A549 (cell line): ENCODE results near the gene THADA. TPM values are rescaled to one million over a fixed set of nuclear protein-coding genes. Genes with fewer than 3 reads are reported as not detected.

Source experiments
- ATAC-seq, 2 experiments: fragments of 200-7000 bp in 1 of 2; fragments of >200 bp in 1 of 2; cut with Nextera tagmentation in 1 of 2; cut with Tn5 transposase in 1 of 2; 3 replicates each; pipeline versions ENCODE4 v1.8.0 to v1.9.1; 2018 to 2020; ENCODE audit warnings: mild to moderate bottlenecking in 1 of 2, moderate library complexity in 1 of 2
- CTCF ChIA-PET: fragments of 300-600 bp; sonication (Branson Sonifier 250); formaldehyde crosslinking; extraction: SDS; loops from one replicate; lab custom pipeline; 2021; ENCODE audit warnings: antibody characterized with exemption, inconsistent platforms; lab: Yijun Ruan, JAX
- POLR2A ChIA-PET: fragments of 350-600 bp; formaldehyde crosslinking; extraction: SDS; loops from one replicate; lab custom pipeline; 2021; ENCODE audit warnings: antibody characterized with exemption, inconsistent platforms; lab: Yijun Ruan, JAX
- DNase-seq, 2 experiments: peaks; one replicate each; pipeline versions ENCODE4 v3.0.0 to v3.0.0-alpha.2; 2011 to 2016; ENCODE audit warnings: low read depth in 1 of 2, low spot score in 1 of 2
- FAIRE-seq: peaks from 2 replicates; lab custom pipeline; 2011; peaks lifted over from hg19 to GRCh38; lab: Jason Lieb, UNC
- H3K27ac ChIP-seq, 2 experiments: fragments of >200 bp; sonication (Bioruptor Twin); formaldehyde crosslinking; 3 replicates each; pipeline ENCODE4 v1.5.1; 2016 to 2017
- H3K4me1 ChIP-seq: fragments of >200 bp; sonication (Bioruptor Twin); formaldehyde crosslinking; 3 replicates; pipeline ENCODE4 v1.6.1; 2016
- H3K4me2 ChIP-seq: fragments of >200 bp; sonication (Bioruptor Twin); formaldehyde crosslinking; 3 replicates; pipeline ENCODE4 v1.6.1; 2016
- H3K4me3 ChIP-seq: fragments of >200 bp; sonication (Bioruptor Twin); formaldehyde crosslinking; 3 replicates; pipeline ENCODE4 v1.5.1; 2016
- H3K9me3 ChIP-seq: fragments of >200 bp; sonication (Bioruptor Twin); formaldehyde crosslinking; 3 replicates; pipeline ENCODE4 v1.6.1; 2016
- CBX2 ChIP-seq: fragments of 200-600 bp; sonication (generic); IDR thresholded peaks from 2 replicates; pipeline ENCODE4 v1.6.1; 2016; ENCODE audit warnings: low read depth, mild to moderate bottlenecking, borderline replicate concordance
- CEBPB ChIP-seq, 2 experiments: fragments of >200 bp in 1 of 2; sonication (Bioruptor Twin) in 1 of 2; formaldehyde crosslinking in 1 of 2; IDR thresholded peaks; 2 replicates each; pipeline ENCODE4 v1.6.1; 2012 to 2016
- CTCF ChIP-seq: fragments of >200 bp; sonication (Bioruptor Twin); formaldehyde crosslinking; IDR thresholded peaks from 3 replicates; pipeline ENCODE4 v1.5.1; 2016
- ELK1 ChIP-seq: fragments of 150-350 bp; IDR thresholded peaks from 2 replicates; pipeline ENCODE4 v1.6.1; 2014; ENCODE audit warnings: low read depth, mild to moderate bottlenecking, low read length
- ESRRA ChIP-seq: fragments of 150-350 bp; IDR thresholded peaks from 2 replicates; pipeline ENCODE4 v1.6.1; 2014; ENCODE audit warnings: mild to moderate bottlenecking, low read length, borderline replicate concordance
- FOSL2 ChIP-seq, 2 experiments: fragments of 450-650 bp in 1 of 2; fragments of >200 bp in 1 of 2; sonication (Bioruptor Twin) in 1 of 2; formaldehyde crosslinking; IDR thresholded peaks; 2 replicates each; pipeline versions ENCODE4 v1.5.0 to v1.6.1; 2016 to 2020; ENCODE audit warnings: mild to moderate bottlenecking in 1 of 2, moderate library complexity in 1 of 2
- HEYL ChIP-seq: fragments of 250-450 bp; sonication (Bioruptor Pico); IDR thresholded peaks from 2 replicates; pipeline ENCODE4 v1.8.0; 2021; ENCODE audit warnings: mild to moderate bottlenecking, moderate library complexity
- HOXA7 ChIP-seq: fragments of 250-450 bp; sonication (Bioruptor Pico); IDR thresholded peaks from 2 replicates; pipeline ENCODE4 v1.5.0; 2020; ENCODE audit warnings: mild to moderate bottlenecking, moderate library complexity
- JUNB ChIP-seq: fragments of >200 bp; sonication (Bioruptor Twin); formaldehyde crosslinking; IDR thresholded peaks from 2 replicates; pipeline ENCODE4 v1.6.1; 2016
- KDM1A ChIP-seq: fragments of 200-600 bp; sonication (generic); IDR thresholded peaks from 2 replicates; pipeline ENCODE4 v1.6.1; 2016; ENCODE audit warnings: low read depth, mild to moderate bottlenecking
- MAFK ChIP-seq: fragments of 450-650 bp; IDR thresholded peaks from 2 replicates; pipeline ENCODE4 v1.6.1; 2014; ENCODE audit not compliant: partially characterized antibody
- MAX ChIP-seq: IDR thresholded peaks from 2 replicates; pipeline ENCODE4 v1.6.1; 2012
- POLR2A ChIP-seq: IDR thresholded peaks from 2 replicates; pipeline ENCODE4 v1.6.1; 2012; ENCODE audit warnings: mild to moderate bottlenecking, low read length
- POLR2AphosphoS2 ChIP-seq: conservative IDR thresholded peaks from 2 replicates; pipeline ENCODE4 v1.6.1; 2012; ENCODE audit warnings: low read length, improper control_type of control experiment, inconsistent platforms
- RFX5 ChIP-seq: fragments of 450-650 bp; IDR thresholded peaks from 2 replicates; pipeline ENCODE4 v1.7.1; 2014; ENCODE audit warnings: antibody characterized with exemption, mild to moderate bottlenecking, moderate library complexity
- TP53 ChIP-seq: fragments of 250-450 bp; sonication (Bioruptor Pico); IDR thresholded peaks from 2 replicates; pipeline ENCODE4 v1.5.0; 2021; ENCODE audit warnings: mild to moderate bottlenecking, moderate library complexity
- ZC3H11A ChIP-seq: fragments of 450-650 bp; IDR thresholded peaks from 2 replicates; pipeline ENCODE4 v1.6.1; 2014; ENCODE audit warnings: antibody characterized with exemption, mild to moderate bottlenecking
- ZFP36 ChIP-seq: fragments of 450-650 bp; IDR thresholded peaks from 2 replicates; pipeline ENCODE4 v1.6.1; 2014; ENCODE audit warnings: borderline replicate concordance; ENCODE audit not compliant: partially characterized antibody
- ZNF302 ChIP-seq: fragments of 250-450 bp; sonication (Bioruptor Pico); IDR thresholded peaks from 2 replicates; pipeline ENCODE4 v1.9.0; 2021; ENCODE audit warnings: inconsistent platforms, mild to moderate bottlenecking, moderate library complexity
- WGBS: methylation state at CpG from one replicate; pipeline ENCODE4 v1.1.6; 2017; ENCODE audit errors: missing lambda C conversion rate; 5-methylcytosine and 5-hydroxymethylcytosine counted together
- polyA plus RNA-seq, 4 experiments: library from polyadenylated mRNA; depleted of rRNA in 3 of 4; stranded (reverse); fragments of >200 nt; fragmentation: RNase III in 1 of 4; extraction: RNeasy Plus Mini Kit Qiagen cat#74134 plus additional on column Dnase treatment in 1 of 4; gene quantifications; 2 replicates in 3 of 4; 3 replicates in 1 of 4; pipeline ENCODE4 v1.2.3, GENCODE V29; 2011 to 2017

THADA gene
- polyA plus RNA-seq, 2 of the 4 experiments (the other 2 are of a cell fraction) = 21.8 to 37.9 TPM

GRCh38 chr2:43412114-43412753, 183.6 kb downstream of the THADA start:
- Histone ChIP-seq H3K9me3 (no peaks in the 10 kb centered on the region), H3K4me2 (peak overlapping the region; percentile 35), H3K4me1 (peaks cover 13% of the 10 kb centered on the region), H3K27ac (no peak overlapping the region), H3K4me3 (no peak overlapping the region)
- peak in 1 of 2 experiments; percentile 17 for DNase-seq
- ChIA-PET POLR2A (interaction anchor here (0.6 kb wide), 1 partner anchor 11 kb away, joined by 3 read pairs; no protein-coding TSS in a partner anchor), CTCF (interaction anchor here (1.5 kb wide), 1 partner anchor 12 kb away, joined by 4 read pairs; no protein-coding TSS in a partner anchor)
- TF ChIP-seq FOSL2 (IDR thresholded peaks at IDR 0.05) (0 out of 2 replicates have a peak, but pooled peaks have one; percentile 10), FOSL2 (CRISPR knock-in tag; IDR thresholded peaks at IDR 0.05) (peak; percentile 65), ESRRA (no peak), POLR2AphosphoS2 (no peak), ZNF302 (no peak), HEYL (no peak), JUNB (peak; percentile 61)
- FAIRE-seq = no peak
- no peak for ATAC-seq
- WGBS = 20% methylated on average over 3 of the region's 3 CpGs

GRCh38 chr2:43410055-43410604, 185.7 kb downstream of the THADA start:
- H3K9me3 ChIP-seq = no peaks in the 10 kb centered on the region
- FAIRE-seq = peak; percentile 18
- H3K4me3 ChIP-seq = no peak overlapping the region
- DNase-seq = no peak
- no peak for ATAC-seq
- POLR2A ChIA-PET = no interaction called here
- CTCF ChIA-PET = interaction anchor here (0.6 to 1.1 kb wide), 4 partner anchors 10 to 694 kb away, joined by 3 read pairs; no protein-coding TSS in a partner anchor
- H3K4me2 ChIP-seq = no peak overlapping the region
- 91% methylated on average over 6 of the region's 6 CpGs for WGBS
- H3K27ac ChIP-seq = no peak overlapping the region
- H3K4me1 ChIP-seq = peaks cover 13% of the 10 kb centered on the region
- TF ChIP-seq CEBPB (IDR thresholded peaks at IDR 0.05) (no peak), FOSL2 (IDR thresholded peaks at IDR 0.05) (no peak), FOSL2 (CRISPR knock-in tag; IDR thresholded peaks at IDR 0.05) (no peak), ZC3H11A (no peak)

GRCh38 chr2:43408407-43409160, 187.3 kb downstream of the THADA start:
- ChIA-PET POLR2A (no interaction called here), CTCF (interaction anchor here (0.6 to 1.0 kb wide), 4 partner anchors 129 to 582 kb away, joined by 3 to 5 read pairs (median 3); no protein-coding TSS in a partner anchor)
- Histone ChIP-seq H3K4me2 (no peak overlapping the region), H3K4me1 (peaks cover 13% of the 10 kb centered on the region), H3K4me3 (no peak overlapping the region), H3K27ac (no peak overlapping the region), H3K9me3 (no peaks in the 10 kb centered on the region)
- TF ChIP-seq ZFP36 = no peak
- TF ChIP-seq CEBPB (IDR thresholded peaks at IDR 0.05) = no peak
- no peak for TF ChIP-seq POLR2AphosphoS2
- no peak for TF ChIP-seq ELK1
- TF ChIP-seq KDM1A = no peak
- TF ChIP-seq HOXA7 (CRISPR knock-in tag) = no peak
- no peak for TF ChIP-seq MAX
- TF ChIP-seq TP53 (CRISPR knock-in tag) = no peak
- no peak for TF ChIP-seq CTCF
- TF ChIP-seq ESRRA = no peak
- no peak for TF ChIP-seq CBX2
- TF ChIP-seq ZNF302 = no peak
- TF ChIP-seq MAFK = no peak
- no peak for TF ChIP-seq POLR2A
- TF ChIP-seq RFX5 = no peak
- whole genome bisulfite sequencing = 91% methylated on average over 2 of the region's 2 CpGs
- DNase-seq (no peak), FAIRE-seq (no peak), ATAC-seq (no peak)
